BLaER1 treated with 17β-estradiol and CSF1 and Interleukin-3, amounts not matched to agents 10 nM and 100 nM (cell line): ENCODE measurements around the gene RNF150.

Source experiments
- H3K27ac ChIP-seq, 11 experiments: shearing (Covaris generic); formaldehyde crosslinking; 2 replicates each; pipeline ENCODE4 v1.8.1; 2022
- H3K27me3 ChIP-seq, 11 experiments: shearing (Covaris generic); formaldehyde crosslinking; 2 replicates each; pipeline ENCODE4 v1.8.1; 2022
- H3K36me3 ChIP-seq, 11 experiments: shearing (Covaris generic); formaldehyde crosslinking; 2 replicates each; pipeline ENCODE4 v1.8.1; 2022
- H3K4me1 ChIP-seq, 10 experiments: shearing (Covaris generic); formaldehyde crosslinking; 2 replicates each; pipeline ENCODE4 v1.8.1; 2022
- H3K4me2 ChIP-seq, 11 experiments: shearing (Covaris generic); formaldehyde crosslinking; 2 replicates each; pipeline ENCODE4 v1.8.1; 2022
- H3K4me3 ChIP-seq, 10 experiments: shearing (Covaris generic); formaldehyde crosslinking; 2 replicates each; pipeline ENCODE4 v1.8.1; 2022
- H3K9ac ChIP-seq, 11 experiments: shearing (Covaris generic); formaldehyde crosslinking; 2 replicates each; pipeline ENCODE4 v1.8.1; 2022
- H3K9me3 ChIP-seq, 11 experiments: shearing (Covaris generic); formaldehyde crosslinking; replicated peaks in 1 of 11; 2 replicates each; pipeline ENCODE4 v1.8.1; 2022
- H4K20me1 ChIP-seq, 11 experiments: shearing (Covaris generic); formaldehyde crosslinking; 2 replicates each; pipeline ENCODE4 v1.8.1; 2022
- Cebpa-rat ChIP-seq, 11 experiments: shearing (Covaris generic); IDR thresholded peaks; 2 replicates each; pipeline ENCODE4 v1.8.1; 2022

The RNF150 gene

GRCh38 chr4:140937866-140938265 lies 195.4 kb downstream of the RNF150 start:
- no peak overlapping the region for H3K27ac ChIP-seq
- TF ChIP-seq Cebpa-rat (IDR thresholded peaks at IDR 0.05) = no peak
- H3K4me2 ChIP-seq = no peak overlapping the region
- no peaks in the 10 kb centered on the region for H3K36me3 ChIP-seq
- H3K4me1 ChIP-seq = no peaks in the 10 kb centered on the region
- H3K9ac ChIP-seq = no peak overlapping the region
- H3K27me3 ChIP-seq = no peaks in the 10 kb centered on the region
- no peaks in the 10 kb centered on the region; a peak in 1 of 22 replicates for H3K9me3 ChIP-seq
- no peaks in the 10 kb centered on the region for H4K20me1 ChIP-seq
- H3K4me3 ChIP-seq = no peak overlapping the region

DNA sequence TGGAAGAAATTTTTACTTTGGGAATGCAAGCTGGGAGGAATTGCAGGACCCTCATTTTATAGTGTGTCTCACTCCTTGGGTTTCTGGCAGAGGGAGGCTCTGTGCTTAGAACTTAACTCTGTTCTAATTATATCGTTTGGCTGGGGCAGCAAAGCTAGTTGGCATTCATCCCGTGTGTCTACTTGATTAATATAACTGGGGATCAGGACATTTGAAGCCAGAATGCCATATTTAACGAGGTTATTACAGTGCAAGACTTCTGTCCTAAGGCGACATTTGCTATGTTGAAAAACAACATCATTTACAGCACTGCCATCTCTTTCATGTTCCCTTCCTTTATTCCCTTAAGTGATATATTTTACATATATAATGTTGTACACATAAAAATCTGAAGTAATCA lies 198.0 kb downstream of the RNF150 start:
- no peak overlapping the region for H3K27ac ChIP-seq
- no peaks in the 10 kb centered on the region for H3K36me3 ChIP-seq
- H3K4me1 ChIP-seq = no peaks in the 10 kb centered on the region
- H4K20me1 ChIP-seq = no peaks in the 10 kb centered on the region
- no peak overlapping the region for H3K9ac ChIP-seq
- no peak overlapping the region for H3K4me3 ChIP-seq
- no peaks in the 10 kb centered on the region for H3K9me3 ChIP-seq
- H3K27me3 ChIP-seq = no peaks in the 10 kb centered on the region
- no peak for TF ChIP-seq Cebpa-rat (IDR thresholded peaks at IDR 0.05)
- no peak overlapping the region for H3K4me2 ChIP-seq

GRCh38 chr4:140932501-140933045 lies 200.7 kb downstream of the RNF150 start:
- Histone ChIP-seq H3K9me3 (no peaks in the 10 kb centered on the region), H3K4me1 (no peaks in the 10 kb centered on the region), H3K36me3 (no peaks in the 10 kb centered on the region), H3K4me3 (no peak overlapping the region), H3K9ac (no peak overlapping the region), H3K27me3 (no peaks in the 10 kb centered on the region), H3K4me2 (no peak overlapping the region), H3K27ac (no peak overlapping the region), H4K20me1 (no peaks in the 10 kb centered on the region)
- TF ChIP-seq Cebpa-rat (IDR thresholded peaks at IDR 0.05) = no peak

DNA sequence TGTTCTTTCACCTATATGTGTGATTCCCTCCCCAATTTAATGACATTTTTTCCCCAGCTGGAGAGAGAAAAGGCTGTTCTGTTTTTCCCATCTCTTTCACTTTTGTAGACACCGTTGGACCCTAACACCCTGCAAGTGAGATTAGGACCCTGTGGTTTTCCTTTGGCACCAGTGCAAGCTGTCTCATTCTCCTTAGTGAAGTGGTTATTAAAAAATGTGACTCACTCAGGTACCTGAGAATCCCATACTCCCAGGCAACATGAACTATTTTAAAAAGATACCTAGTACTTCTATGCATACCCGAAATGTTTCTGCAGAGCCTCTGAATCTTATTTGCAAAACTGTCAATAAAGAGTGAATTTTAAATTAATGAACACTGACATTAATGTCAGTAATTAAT lies 201.4 kb downstream of the RNF150 start:
- H3K27me3 ChIP-seq = no peaks in the 10 kb centered on the region
- no peaks in the 10 kb centered on the region for H3K9me3 ChIP-seq
- H3K4me3 ChIP-seq = no peak overlapping the region
- no peaks in the 10 kb centered on the region for H3K36me3 ChIP-seq
- H3K4me1 ChIP-seq = no peaks in the 10 kb centered on the region
- no peak for TF ChIP-seq Cebpa-rat (IDR thresholded peaks at IDR 0.05)
- no peaks in the 10 kb centered on the region for H4K20me1 ChIP-seq
- H3K9ac ChIP-seq = no peak overlapping the region
- no peak overlapping the region for H3K27ac ChIP-seq
- H3K4me2 ChIP-seq = no peak overlapping the region

GRCh38 chr4:140930557-140930956 lies 202.7 kb downstream of the RNF150 start:
- Histone ChIP-seq H3K4me2 (no peak overlapping the region), H3K9me3 (no peaks in the 10 kb centered on the region), H3K27ac (no peak overlapping the region), H3K4me1 (0 out of 20 replicates have a peak, but pooled peaks cover 0 to 3% (median 0%) of the 10 kb centered on the region in 10 experiments), H3K9ac (no peak overlapping the region), H3K36me3 (no peaks in the 10 kb centered on the region), H4K20me1 (no peaks in the 10 kb centered on the region), H3K27me3 (no peaks in the 10 kb centered on the region), H3K4me3 (no peak overlapping the region)
- no peak for TF ChIP-seq Cebpa-rat (IDR thresholded peaks at IDR 0.05)

DNA sequence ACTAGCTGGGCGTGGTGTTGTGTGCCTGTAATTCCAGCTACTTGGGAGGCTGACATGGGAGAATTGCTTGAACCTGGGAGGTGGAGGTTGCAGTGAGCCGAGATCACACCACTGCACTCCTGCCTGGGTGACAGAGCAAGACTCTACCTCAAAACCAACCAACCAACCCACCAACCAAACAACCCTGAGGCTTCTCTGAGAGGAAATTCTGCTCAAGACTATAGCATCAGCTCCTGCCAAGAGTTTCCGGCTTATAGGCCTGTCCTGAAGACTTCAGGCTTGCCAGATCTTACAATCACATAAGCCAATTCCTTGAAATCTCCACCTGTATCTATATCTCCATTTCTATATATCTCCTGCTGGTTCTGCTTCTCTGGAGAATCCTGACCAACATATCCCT lies 203.3 kb downstream of the RNF150 start:
- no peak overlapping the region for H3K4me3 ChIP-seq
- H3K36me3 ChIP-seq = no peaks in the 10 kb centered on the region
- H4K20me1 ChIP-seq = no peaks in the 10 kb centered on the region
- H3K27ac ChIP-seq = no peak overlapping the region
- H3K9me3 ChIP-seq = no peaks in the 10 kb centered on the region
- H3K4me1 ChIP-seq = 0 out of 20 replicates have a peak, but pooled peaks cover 0 to 3% (median 0%) of the 10 kb centered on the region in 10 experiments
- H3K4me2 ChIP-seq = no peak overlapping the region
- no peak overlapping the region for H3K9ac ChIP-seq
- TF ChIP-seq Cebpa-rat (IDR thresholded peaks at IDR 0.05) = no peak
- no peaks in the 10 kb centered on the region for H3K27me3 ChIP-seq

- Histone ChIP-seq H3K9ac (no peak overlapping the region), H3K27ac (no peak overlapping the region), H3K27me3 (no peaks in the 10 kb centered on the region), H3K4me1 (0 out of 20 replicates have a peak, but pooled peaks cover 0 to 3% (median 0%) of the 10 kb centered on the region in 10 experiments), H3K4me3 (no peak overlapping the region), H3K4me2 (no peak overlapping the region), H4K20me1 (no peaks in the 10 kb centered on the region), H3K9me3 (no peaks in the 10 kb centered on the region), H3K36me3 (no peaks in the 10 kb centered on the region)
- TF ChIP-seq Cebpa-rat (IDR thresholded peaks at IDR 0.05) = no peak
Measured at GRCh38 chr4:140928880-140929279, 204.4 kb downstream of the RNF150 start.

- H4K20me1 ChIP-seq = no peaks in the 10 kb centered on the region
- H3K36me3 ChIP-seq = no peaks in the 10 kb centered on the region
- 0 out of 20 replicates have a peak, but pooled peaks cover 0 to 3% (median 0%) of the 10 kb centered on the region in 10 experiments for H3K4me1 ChIP-seq
- H3K27ac ChIP-seq = no peak overlapping the region
- no peak overlapping the region for H3K4me3 ChIP-seq
- H3K9ac ChIP-seq = no peak overlapping the region
- TF ChIP-seq Cebpa-rat (IDR thresholded peaks at IDR 0.05) = no peak
- H3K27me3 ChIP-seq = no peaks in the 10 kb centered on the region
- H3K9me3 ChIP-seq = no peaks in the 10 kb centered on the region
- H3K4me2 ChIP-seq = no peak overlapping the region
Measured at GRCh38 chr4:140926672-140927071, 206.6 kb downstream of the RNF150 start.

- no peak overlapping the region for H3K4me2 ChIP-seq
- no peaks in the 10 kb centered on the region for H4K20me1 ChIP-seq
- 0 out of 20 replicates have a peak, but pooled peaks cover 0 to 3% (median 0%) of the 10 kb centered on the region in 10 experiments for H3K4me1 ChIP-seq
- no peaks in the 10 kb centered on the region for H3K36me3 ChIP-seq
- no peak overlapping the region for H3K27ac ChIP-seq
- no peaks in the 10 kb centered on the region for H3K9me3 ChIP-seq
- H3K4me3 ChIP-seq = no peak overlapping the region
- no peak overlapping the region for H3K9ac ChIP-seq
- no peaks in the 10 kb centered on the region for H3K27me3 ChIP-seq
- TF ChIP-seq Cebpa-rat (IDR thresholded peaks at IDR 0.05) = no peak
Measured at GRCh38 chr4:140925417-140925816, 207.9 kb downstream of the RNF150 start.

DNA sequence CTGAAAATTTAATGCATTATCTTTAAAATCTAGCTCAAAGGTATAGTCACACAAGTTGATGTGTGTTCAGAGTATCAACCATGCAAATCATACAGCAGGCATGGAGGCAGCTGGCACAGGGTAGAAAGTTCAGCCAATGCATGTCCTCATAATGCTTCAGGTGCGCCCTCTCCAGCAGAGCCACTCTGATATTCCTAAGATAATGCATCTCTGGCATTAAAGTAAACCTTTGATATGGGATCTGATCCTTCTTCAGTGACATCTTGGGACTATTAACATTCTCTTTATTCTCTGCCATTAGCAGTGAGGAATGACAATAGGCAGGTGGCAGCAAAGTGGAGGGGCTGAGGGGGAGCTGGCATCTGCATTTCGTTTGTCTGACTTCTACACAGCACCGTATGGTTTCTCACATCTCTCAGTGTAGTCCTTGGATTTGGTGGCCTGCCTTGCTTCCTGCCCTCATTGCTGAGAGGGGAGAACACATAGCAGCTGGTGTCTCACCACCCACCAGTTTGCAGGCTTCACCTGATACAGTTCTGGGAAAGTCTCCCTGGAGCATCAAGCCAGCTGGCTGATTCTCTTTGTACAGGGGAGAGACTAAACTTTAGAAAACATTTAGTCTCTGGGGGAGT lies 208.4 kb downstream of the RNF150 start:
- no peak for TF ChIP-seq Cebpa-rat (IDR thresholded peaks at IDR 0.05)
- no peaks in the 10 kb centered on the region for H3K36me3 ChIP-seq
- no peak overlapping the region for H3K27ac ChIP-seq
- no peak overlapping the region for H3K4me2 ChIP-seq
- H3K9me3 ChIP-seq = no peaks in the 10 kb centered on the region
- H3K4me3 ChIP-seq = no peak overlapping the region
- H3K4me1 ChIP-seq = 0 out of 20 replicates have a peak, but pooled peaks cover 0 to 3% (median 0%) of the 10 kb centered on the region in 10 experiments
- no peaks in the 10 kb centered on the region for H3K27me3 ChIP-seq
- H4K20me1 ChIP-seq = no peaks in the 10 kb centered on the region
- no peak overlapping the region for H3K9ac ChIP-seq
